ENCODE measurements around the gene CCP110. TPM values are rescaled to one million over a fixed set of nuclear protein-coding genes. Genes with fewer than 3 reads are reported as not detected.
"Not testable (repeated sequence)": the region's sequence is repeated elsewhere in the genome, so short reads cannot be mapped to it uniquely, and the experiment has no call there.

The CCP110 gene
- total and polyA plus RNA-seq, 2 experiments from 2014 or later: 6.8 to 9.0 TPM

- in situ Hi-C loops (cut with MboI): loop anchor here (25.0 kb wide), 1 partner anchor 730 kb away; the partner anchor contains the start of gene ARL6IP1
- H3F3A ChIP-seq (ENCODE audit: insufficient read depth): no peaks in the 10 kb centered on the region
- no peaks in the 10 kb centered on the region for H3K4me1 ChIP-seq (ENCODE audit: insufficient read depth)
- no peak for DNase-seq
- H3K9ac ChIP-seq: no peak overlapping the region
- H3K4me2 ChIP-seq (ENCODE audit: unreplicated experiment): no peak overlapping the region
- no peaks in the 10 kb centered on the region for H3K79me2 ChIP-seq (ENCODE audit: insufficient read depth)
- TF ChIP-seq EZH2phosphoT487 (IDR thresholded peaks at IDR 0.05; ENCODE audit: insufficient read depth, low read depth): no peak
- no peaks in the 10 kb centered on the region for H3K27me3 ChIP-seq (replicated peaks; ENCODE audit: insufficient read depth)
- no peak overlapping the region for H2AFZ ChIP-seq
- no peaks in the 10 kb centered on the region for H4K20me1 ChIP-seq (ENCODE audit: insufficient read depth)
- H3K9me3 ChIP-seq (ENCODE audit: low read depth): no peaks in the 10 kb centered on the region
- no peaks in the 10 kb centered on the region for H3K9me2 ChIP-seq (ENCODE audit: insufficient read depth)
- H3K36me3 ChIP-seq (ENCODE audit: low read depth): peaks cover 48% of the 10 kb centered on the region
- H3K4me3 ChIP-seq: no peak overlapping the region
- H3K27ac ChIP-seq: no peak overlapping the region
- 87 to 93% methylated on average over 3 of the region's 3 CpGs for WGBS, 2 experiments (ENCODE audit: low coverage in 1 of 2, low lambda C conversion rate in 2 of 2, missing lambda C conversion rate in 2 of 2)
Measured at GRCh38 chr16:19542138-19542821, 18.5 kb downstream of the CCP110 start.

DNA sequence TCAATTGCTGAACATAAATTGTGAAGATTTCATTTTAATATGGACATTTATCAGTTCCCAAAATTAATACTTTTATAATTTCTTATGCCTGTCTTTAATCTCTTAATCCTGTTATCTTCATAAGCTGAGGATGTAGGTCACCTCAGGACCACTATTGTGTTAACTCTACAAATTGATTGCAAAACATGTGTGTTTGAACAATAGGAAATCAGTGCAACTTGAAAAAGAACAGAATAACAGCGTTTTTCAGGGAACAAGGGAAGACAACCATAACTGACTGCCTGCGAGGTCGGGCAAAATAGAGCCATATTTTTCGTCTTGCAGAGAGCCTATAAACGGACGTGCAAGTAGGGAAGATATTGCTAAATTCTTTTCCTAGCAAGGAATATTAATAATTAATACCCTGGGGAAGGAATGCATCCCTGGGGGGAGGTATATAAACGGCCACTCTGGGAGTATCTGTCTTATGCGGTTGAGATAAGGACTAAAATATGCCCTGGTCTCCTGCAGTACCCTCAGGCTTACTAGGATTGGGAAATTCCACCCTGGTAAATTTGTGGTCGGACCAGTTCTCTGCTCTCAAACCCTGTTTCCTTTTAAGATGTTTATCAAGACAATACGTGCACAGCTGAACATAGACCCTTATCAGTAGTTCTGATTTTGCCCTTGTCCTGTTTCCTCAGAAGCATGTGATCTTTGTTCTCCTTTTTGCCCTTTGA, 19.7 kb downstream of the CCP110 start:
- H3K27ac ChIP-seq; DNase-seq; H3K4me3 ChIP-seq; H4K20me1 ChIP-seq (ENCODE audit: insufficient read depth); H3K9ac ChIP-seq; H3K79me2 ChIP-seq (ENCODE audit: insufficient read depth); H3K4me1 ChIP-seq (ENCODE audit: insufficient read depth); H3K27me3 ChIP-seq (replicated peaks; ENCODE audit: insufficient read depth); H2AFZ ChIP-seq; H3K4me2 ChIP-seq (ENCODE audit: unreplicated experiment); H3K9me2 ChIP-seq (ENCODE audit: insufficient read depth); H3F3A ChIP-seq (ENCODE audit: insufficient read depth); H3K9me3 ChIP-seq (ENCODE audit: low read depth): not testable (repeated sequence)
- H3K36me3 ChIP-seq (ENCODE audit: low read depth): peaks cover 56% of the 10 kb centered on the region
- in situ Hi-C loops (cut with MboI): loop anchor here (25.0 kb wide), 1 partner anchor 731 kb away; the partner anchor contains the start of gene ARL6IP1
- 97 to 99% methylated on average over 10 of the region's 10 CpGs for WGBS, 2 experiments (ENCODE audit: low coverage in 1 of 2, low lambda C conversion rate in 2 of 2, missing lambda C conversion rate in 2 of 2)

DNA sequence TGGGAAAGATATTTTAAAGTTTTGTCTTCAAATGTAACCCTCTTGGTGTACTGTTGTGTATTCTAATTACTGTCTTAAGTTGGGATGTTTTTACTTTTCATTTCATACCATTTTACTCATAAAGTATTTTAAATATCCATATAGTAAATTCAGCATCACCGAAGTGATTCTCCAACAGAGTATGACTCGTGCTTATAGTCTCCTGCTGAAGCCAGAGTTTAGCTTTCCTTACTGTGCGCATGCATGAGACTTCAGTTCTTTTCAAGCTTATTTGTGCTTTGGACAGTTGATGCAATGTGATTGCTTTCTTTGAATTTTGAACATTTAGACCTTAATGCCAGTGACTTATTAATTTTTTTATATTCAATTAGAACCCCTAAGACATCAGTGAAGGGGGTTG, 24.4 kb downstream of the CCP110 start:
- H3K9ac ChIP-seq: no peak overlapping the region
- no peak overlapping the region for H3K4me3 ChIP-seq
- no peaks in the 10 kb centered on the region for H4K20me1 ChIP-seq (ENCODE audit: insufficient read depth)
- no peaks in the 10 kb centered on the region for H3K9me3 ChIP-seq (ENCODE audit: low read depth)
- no peak for TF ChIP-seq EZH2phosphoT487 (IDR thresholded peaks at IDR 0.05; ENCODE audit: insufficient read depth, low read depth)
- TF ChIP-seq EZH2 (IDR thresholded peaks at IDR 0.05; ENCODE audit: insufficient read depth, poor library complexity, severe bottlenecking): no peak
- H3K27ac ChIP-seq: no peak overlapping the region
- no peak overlapping the region for H3K4me2 ChIP-seq (ENCODE audit: unreplicated experiment)
- no peaks in the 10 kb centered on the region for H3K9me2 ChIP-seq (ENCODE audit: insufficient read depth)
- no peaks in the 10 kb centered on the region for H3K79me2 ChIP-seq (ENCODE audit: insufficient read depth)
- peaks cover 48% of the 10 kb centered on the region for H3K36me3 ChIP-seq (ENCODE audit: low read depth)
- DNase-seq: no peak
- H2AFZ ChIP-seq: no peak overlapping the region
- WGBS, 2 experiments (ENCODE audit: low coverage in 1 of 2, low lambda C conversion rate in 2 of 2, missing lambda C conversion rate in 2 of 2): 97 to 98% methylated on average over 3 of the region's 3 CpGs
- H3F3A ChIP-seq (ENCODE audit: insufficient read depth): no peaks in the 10 kb centered on the region
- in situ Hi-C loops (cut with MboI): loop anchor here (25.0 kb wide), 1 partner anchor 736 kb away; the partner anchor contains the start of gene ARL6IP1
- H3K4me1 ChIP-seq (ENCODE audit: insufficient read depth): no peaks in the 10 kb centered on the region
- no peaks in the 10 kb centered on the region for H3K27me3 ChIP-seq (replicated peaks; ENCODE audit: insufficient read depth)

DNA sequence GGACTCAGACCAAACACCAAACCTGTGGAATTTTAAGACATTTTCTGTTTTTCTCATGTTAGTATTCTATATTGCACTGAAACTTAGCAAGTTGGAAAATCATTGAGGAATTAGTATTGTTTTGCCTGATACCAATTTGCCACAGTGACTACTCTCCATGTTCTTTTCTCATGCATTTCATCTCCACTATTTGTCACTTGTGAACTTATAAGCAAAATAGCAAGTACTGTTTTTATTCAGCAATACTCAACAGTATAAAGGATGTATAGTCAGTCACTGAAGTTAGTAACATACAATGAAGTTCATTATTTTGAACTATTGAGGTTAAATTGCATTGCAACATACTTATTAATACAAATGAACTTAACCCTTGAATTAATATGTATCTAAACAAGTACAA, 25.9 kb downstream of the CCP110 start:
- Histone ChIP-seq H3F3A (ENCODE audit: insufficient read depth) (no peaks in the 10 kb centered on the region), H3K27ac (no peak overlapping the region), H3K4me3 (no peak overlapping the region), H3K36me3 (ENCODE audit: low read depth) (peaks cover 36% of the 10 kb centered on the region), H3K9ac (no peak overlapping the region), H3K9me3 (ENCODE audit: low read depth) (no peaks in the 10 kb centered on the region), H4K20me1 (ENCODE audit: insufficient read depth) (no peaks in the 10 kb centered on the region), H3K27me3 (replicated peaks; ENCODE audit: insufficient read depth) (no peaks in the 10 kb centered on the region), H3K9me2 (ENCODE audit: insufficient read depth) (no peaks in the 10 kb centered on the region), H3K4me1 (ENCODE audit: insufficient read depth) (peaks cover 1% of the 10 kb centered on the region; the same call in 1 of the 2 replicates), H3K79me2 (ENCODE audit: insufficient read depth) (no peaks in the 10 kb centered on the region), H2AFZ (no peak overlapping the region), H3K4me2 (ENCODE audit: unreplicated experiment) (no peak overlapping the region)
- in situ Hi-C loops (cut with MboI): loop anchor here (25.0 kb wide), 1 partner anchor 737 kb away; the partner anchor contains the start of gene ARL6IP1
- TF ChIP-seq EZH2phosphoT487 (IDR thresholded peaks at IDR 0.05; ENCODE audit: insufficient read depth, low read depth): no peak
- no peak for TF ChIP-seq EZH2 (IDR thresholded peaks at IDR 0.05; ENCODE audit: insufficient read depth, poor library complexity, severe bottlenecking)
- DNase-seq: no peak
